ENCODE results near the gene MYO5C. TPM values are rescaled to one million over a fixed set of nuclear protein-coding genes. Genes with fewer than 3 reads are reported as not detected.
"Not testable (repeated sequence)": the region's sequence is repeated elsewhere in the genome, so short reads cannot be mapped to it uniquely, and the experiment has no call there.

MYO5C gene
- total RNA-seq, 2 donors from 2014 or later, result 73.9 to 90.9 TPM

DNA sequence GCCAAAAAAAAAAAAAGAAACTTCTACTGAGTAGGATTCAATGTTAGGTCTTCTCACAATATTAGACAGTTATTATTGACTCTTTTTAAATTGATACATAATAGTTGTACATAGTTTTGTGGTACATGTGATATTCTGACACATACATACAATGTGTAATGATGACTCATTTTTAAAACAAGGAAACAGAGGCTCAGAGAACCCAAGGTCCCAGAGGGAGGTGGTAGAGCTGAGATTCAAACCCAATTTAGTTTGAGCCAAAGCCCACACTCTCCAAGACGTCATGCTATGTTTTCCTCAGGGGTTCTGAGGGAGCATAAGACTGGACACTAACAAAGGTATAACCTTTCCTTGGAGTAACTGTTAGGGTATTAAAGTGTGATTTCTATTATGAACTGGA, 40.6 kb downstream of the MYO5C start:
- ATAC-seq (no peak), DNase-seq (no peak)
- intact Hi-C loops (cut with DNase I, micrococcal nuclease), result loop anchor here in 1 of 2 donors (5.0 to 10.0 kb wide), 2 partner anchors 90 to 482 kb away; no protein-coding TSS in a partner anchor

DNA sequence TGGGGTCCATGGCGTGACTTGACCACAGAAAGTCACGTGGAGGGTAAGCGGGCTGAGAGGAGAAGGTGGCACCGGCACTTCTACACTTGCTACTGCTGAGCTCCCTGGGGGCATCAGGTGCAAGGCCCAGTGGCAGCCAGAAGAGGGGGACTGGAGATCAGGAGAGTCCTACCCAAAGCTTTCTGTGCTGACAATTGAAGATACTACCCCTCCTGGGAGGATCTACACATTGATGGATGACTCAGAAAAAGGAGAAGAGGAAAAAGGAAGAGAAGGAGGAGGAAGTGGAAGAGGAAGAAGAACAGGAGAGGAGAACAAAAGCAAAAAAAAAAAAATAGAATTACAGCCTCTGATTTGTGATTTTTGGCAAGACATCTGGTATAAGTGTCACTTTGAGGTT, 41.2 kb downstream of the MYO5C start:
- no peak for DNase-seq
- no peak for ATAC-seq
- intact Hi-C loops (cut with DNase I, micrococcal nuclease), result loop anchor here in 1 of 2 donors (10.0 kb wide), 1 partner anchor 90 kb away; no protein-coding TSS in a partner anchor

- peak; percentile 25 for ATAC-seq
- DNase-seq, result no peak
- intact Hi-C loops (cut with DNase I, micrococcal nuclease), result loop anchor here in 1 of 2 donors (10.0 kb wide), 1 partner anchor 92 kb away; no protein-coding TSS in a partner anchor
Observed at GRCh38 chr15:52252781-52253180, 42.8 kb downstream of the MYO5C start.

DNA sequence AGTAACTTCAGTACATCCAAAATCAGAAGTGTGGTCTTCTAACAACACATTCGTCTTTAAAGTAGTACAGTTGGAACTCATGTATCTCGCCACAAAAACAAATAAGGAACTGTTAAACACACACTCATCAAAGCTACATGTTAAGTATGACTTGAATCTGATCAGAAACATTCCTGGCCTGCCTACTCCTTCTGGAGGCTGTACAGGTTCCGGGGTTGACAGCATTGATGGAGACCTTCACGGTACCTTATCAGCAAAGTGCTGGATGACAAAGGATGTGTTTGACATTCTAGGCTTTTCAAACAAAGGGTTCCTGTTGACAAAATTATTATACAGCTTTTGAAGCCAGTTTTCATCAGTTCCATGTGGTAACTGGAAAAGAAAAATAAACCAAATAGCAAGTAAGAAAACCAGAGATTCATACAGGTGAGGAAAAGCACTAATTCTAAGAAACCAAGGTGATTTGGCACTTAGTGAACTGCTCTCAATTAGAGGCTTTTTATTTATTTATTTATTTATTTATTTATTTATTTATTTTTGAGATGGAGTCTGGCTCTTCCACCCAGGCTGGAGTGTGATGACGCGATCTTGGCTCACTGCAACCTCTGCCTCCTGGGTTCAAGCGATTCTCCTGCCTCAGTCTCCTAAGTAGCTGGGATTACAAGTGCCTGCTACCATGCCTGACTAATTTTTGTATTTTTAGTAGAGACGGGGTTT, 44.3 kb downstream of the MYO5C start:
- intact Hi-C loops (cut with DNase I, micrococcal nuclease), result loop anchor here in 1 of 2 donors (10.0 kb wide), 1 partner anchor 93 kb away; no protein-coding TSS in a partner anchor
- DNase-seq (no peak), ATAC-seq (no peak)

- intact Hi-C loops (cut with DNase I, micrococcal nuclease), result loop anchor here in 1 of 2 donors (5.0 kb wide), 1 partner anchor 490 kb away; no protein-coding TSS in a partner anchor
- ATAC-seq (no peak), DNase-seq (no peak)
Observed at GRCh38 chr15:52247461-52247860, 48.1 kb downstream of the MYO5C start.

DNA sequence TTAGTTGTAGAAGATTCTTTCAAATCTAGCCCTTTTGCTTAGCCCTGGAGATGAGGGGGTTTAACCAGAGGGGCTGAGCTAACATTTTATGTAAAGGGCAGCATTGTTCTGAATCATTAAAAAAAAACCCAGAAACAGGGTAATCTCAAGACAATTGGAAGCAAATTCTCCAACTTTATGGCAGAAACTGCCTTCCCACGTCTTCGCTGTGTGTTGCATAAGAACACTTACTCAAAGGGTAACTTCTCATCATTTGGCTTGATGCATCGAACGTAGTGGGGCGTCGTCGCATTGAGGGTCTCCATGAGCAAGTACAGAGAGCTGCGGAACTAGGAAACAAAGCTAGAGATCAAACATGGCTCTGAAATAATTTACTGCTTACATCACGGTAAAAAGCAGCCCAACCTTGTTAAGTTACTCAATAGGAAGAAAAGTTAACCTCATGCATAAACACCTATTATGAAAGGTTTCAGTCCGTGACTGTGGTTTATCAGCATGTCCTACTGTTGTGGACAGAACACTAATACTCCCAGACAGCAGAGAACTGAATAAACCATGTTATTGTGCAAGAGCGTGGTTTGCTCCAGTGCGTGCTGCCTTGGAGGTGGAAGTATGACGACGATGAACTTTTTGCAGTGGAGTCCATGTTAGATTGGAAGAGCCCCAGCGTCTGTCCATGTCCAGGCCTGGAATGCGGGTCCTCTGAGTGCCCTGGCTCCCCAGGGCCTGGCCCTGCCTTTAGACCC, 48.7 kb downstream of the MYO5C start:
- intact Hi-C loops (cut with DNase I, micrococcal nuclease), result loop anchor here in 1 of 2 donors (5.0 kb wide), 1 partner anchor 490 kb away; no protein-coding TSS in a partner anchor
- DNase-seq (no peak), ATAC-seq (no peak)

GRCh38 chr15:52243697-52244555, 51.7 kb downstream of the MYO5C start:
- intact Hi-C loops (cut with DNase I, micrococcal nuclease), result no loop called here
- no peak for DNase-seq
- ATAC-seq, result peak; percentile 25

DNA sequence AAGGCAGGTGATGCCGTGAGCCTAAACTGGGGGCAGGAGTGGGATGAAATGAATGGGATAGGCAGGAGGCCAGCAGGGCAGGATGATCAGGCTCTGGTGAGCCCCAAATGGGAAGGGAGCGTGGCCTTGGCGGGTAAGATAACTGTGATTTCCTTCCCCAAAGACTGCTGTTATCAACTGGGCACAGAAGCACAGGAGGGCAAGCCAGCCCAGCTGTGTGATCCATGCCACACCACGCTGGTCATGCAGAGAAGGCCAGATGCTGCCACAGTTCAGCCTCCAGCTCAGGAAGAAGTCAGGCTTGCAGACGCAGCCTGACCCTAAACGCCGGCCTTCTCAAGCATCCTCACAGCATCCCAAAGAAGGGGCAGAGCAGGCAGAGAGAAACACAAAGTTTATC, 52.3 kb downstream of the MYO5C start:
- ATAC-seq (no peak), DNase-seq (no peak)
- intact Hi-C loops (cut with DNase I, micrococcal nuclease), result no loop called here

GRCh38 chr15:52241489-52241888, 54.1 kb downstream of the MYO5C start:
- no peak for DNase-seq
- no peak for ATAC-seq
- intact Hi-C loops (cut with DNase I, micrococcal nuclease), result no loop called here

DNA sequence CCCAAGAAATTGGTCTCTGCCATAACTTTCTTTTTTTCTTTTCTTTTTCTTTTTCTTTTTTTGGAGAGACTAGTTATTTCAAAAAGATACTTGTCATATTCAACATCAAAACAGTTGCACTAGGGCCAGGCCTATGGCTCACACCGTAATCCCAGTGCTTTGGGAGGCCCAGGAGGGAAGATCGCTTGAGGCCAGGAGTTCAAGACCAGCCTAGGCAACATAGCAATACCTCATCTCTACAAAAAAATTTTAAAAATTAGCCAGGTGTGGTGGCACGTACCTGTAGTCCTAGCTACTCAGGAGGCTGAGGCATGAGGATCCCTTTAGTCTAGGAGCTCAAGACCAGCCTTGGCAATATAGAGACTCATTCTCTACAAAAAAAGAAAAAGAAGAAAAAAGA, 55.4 kb downstream of the MYO5C start:
- ATAC-seq, result no peak
- intact Hi-C loops (cut with DNase I, micrococcal nuclease), result no loop called here
- DNase-seq, result no peak

GRCh38 chr15:52238989-52239525, 56.5 kb downstream of the MYO5C start:
- not testable (repeated sequence) for DNase-seq, ATAC-seq

GRCh38 chr15:52238149-52238548, 57.5 kb downstream of the MYO5C start:
- no peak for DNase-seq
- intact Hi-C loops (cut with DNase I, micrococcal nuclease), result no loop called here
- ATAC-seq, result no peak

More at GRCh38 chr15:52238989-52239525, 56.5 kb downstream of the MYO5C start:
- intact Hi-C loops (cut with DNase I, micrococcal nuclease), result not testable (repeated sequence)

- no peak for DNase-seq
- intact Hi-C loops (cut with DNase I, micrococcal nuclease), result no loop called here
- no peak for ATAC-seq
Observed at GRCh38 chr15:52236013-52236412, 59.6 kb downstream of the MYO5C start.

DNA sequence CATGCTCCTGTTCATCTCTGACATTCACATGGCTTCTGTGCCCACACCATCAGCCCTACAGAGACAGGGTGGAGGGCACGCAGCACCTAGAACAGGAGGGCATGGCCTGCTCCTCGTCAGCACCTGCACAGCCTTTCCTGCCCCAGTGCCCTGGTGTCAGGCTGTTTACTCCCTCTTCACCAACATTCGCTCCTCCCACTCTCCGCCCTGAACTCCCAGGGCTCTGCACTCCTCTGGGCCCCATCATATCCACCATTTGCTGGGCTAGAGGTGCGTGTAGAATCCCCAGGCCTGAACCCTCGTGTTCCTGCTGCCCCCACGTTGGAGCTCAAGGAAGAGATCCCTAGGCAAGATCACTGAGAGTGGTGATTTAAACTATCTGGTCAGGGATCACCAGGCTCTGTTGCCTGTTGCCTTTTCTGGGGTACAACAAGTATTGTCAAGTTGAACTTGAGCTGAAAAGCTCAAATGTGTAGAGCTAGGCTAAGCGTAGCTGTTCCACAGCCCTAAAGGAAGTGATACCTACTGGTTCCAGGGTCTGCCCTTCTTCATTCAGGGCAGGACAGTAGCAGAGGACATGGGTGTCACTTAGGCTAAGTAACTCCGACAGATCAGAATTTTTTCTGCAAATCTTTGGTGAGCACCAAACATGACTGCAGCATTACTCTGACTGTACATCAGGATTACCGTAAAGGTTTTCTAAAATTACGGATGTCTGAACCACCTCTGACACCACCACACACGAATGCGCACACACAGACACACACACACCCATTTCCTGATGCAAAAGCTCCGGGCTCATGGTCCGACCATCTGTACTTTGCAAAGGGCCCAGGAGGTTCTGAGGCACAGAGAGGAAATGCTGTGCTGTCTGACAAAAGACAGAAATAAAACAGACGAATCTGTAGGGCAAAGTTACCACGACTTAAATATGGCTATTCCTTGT, 60.7 kb downstream of the MYO5C start:
- DNase-seq, result peak in 1 of 2 donors; percentile 34
- intact Hi-C loops (cut with DNase I, micrococcal nuclease), result no loop called here

DNA sequence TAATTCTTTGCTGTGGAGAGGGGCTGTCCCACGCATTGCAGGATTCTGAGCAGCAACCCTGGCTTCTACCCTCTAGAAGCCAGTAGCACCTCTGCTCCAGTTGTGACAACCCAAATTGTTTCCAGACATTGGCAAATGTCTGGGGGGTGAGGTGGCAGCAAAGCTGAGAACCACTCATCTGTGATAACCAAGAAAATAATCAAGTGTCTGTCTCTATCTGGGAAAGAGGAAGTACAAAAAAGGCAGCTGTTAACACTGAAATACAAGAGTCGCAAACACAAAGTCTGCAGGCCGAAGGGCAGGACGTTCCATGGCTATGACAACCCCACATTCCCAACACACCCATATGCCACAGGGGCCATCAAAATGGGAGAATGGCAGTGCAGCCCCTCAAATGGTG, 62.2 kb downstream of the MYO5C start:
- intact Hi-C loops (cut with DNase I, micrococcal nuclease), result no loop called here
- no peak for DNase-seq
- peak; percentile 36 for ATAC-seq

More for the DNA sequence above, 60.7 kb downstream of the MYO5C start:
- ATAC-seq, result peak; percentile 22

DNA sequence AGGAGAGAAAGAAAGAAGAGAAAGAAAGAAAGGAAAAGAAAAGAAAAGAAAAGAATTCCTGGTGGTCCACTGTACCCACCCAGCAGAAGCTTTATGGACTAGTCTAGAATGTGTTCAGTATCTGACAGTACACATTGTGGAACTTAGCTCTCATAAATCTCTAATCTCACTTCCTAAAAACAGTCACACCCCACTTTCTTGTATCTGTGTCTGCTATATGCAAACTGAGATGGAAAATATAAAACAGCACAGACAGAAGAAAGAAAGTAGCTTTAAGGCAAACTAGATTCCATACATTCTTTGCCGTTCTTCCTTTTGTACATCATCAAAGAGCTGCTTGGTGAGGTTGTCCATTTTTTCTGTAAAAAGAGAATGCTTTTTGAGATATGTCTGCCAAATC, 63.3 kb downstream of the MYO5C start:
- no peak for DNase-seq
- peak; percentile 17 for ATAC-seq

GRCh38 chr15:52230073-52230472, 65.5 kb downstream of the MYO5C start:
- intact Hi-C loops (cut with DNase I, micrococcal nuclease), result no loop called here
- DNase-seq (no peak), ATAC-seq (no peak)

More for the DNA sequence above, 63.3 kb downstream of the MYO5C start:
- intact Hi-C loops (cut with DNase I, micrococcal nuclease), result no loop called here

DNA sequence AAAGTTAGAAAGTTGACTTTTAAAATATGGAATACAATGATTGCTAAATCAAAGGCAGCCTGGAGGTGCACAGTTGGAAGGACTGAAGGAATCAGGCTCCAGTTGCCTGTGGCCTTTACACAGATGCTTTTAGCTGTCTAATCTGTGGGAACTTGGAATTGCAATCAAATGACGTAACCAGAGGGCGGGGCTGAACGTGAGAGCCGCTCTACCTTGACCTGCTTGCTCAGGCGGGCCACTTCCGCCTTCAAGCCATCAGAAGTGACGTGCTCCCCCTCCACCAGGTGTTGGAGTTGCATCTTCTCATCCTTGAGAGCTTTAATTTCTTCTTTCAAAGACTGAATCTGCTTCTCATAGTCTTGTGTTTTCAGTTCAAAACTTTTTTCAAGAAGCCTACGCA, 66.7 kb downstream of the MYO5C start:
- ATAC-seq (peak; percentile 83), DNase-seq (peak; percentile 81 to 83)
- intact Hi-C loops (cut with DNase I, micrococcal nuclease), result no loop called here

All from left colon (tissue), 2 donors.